Astrocyte of the hippocampus (primary cell): ENCODE measurements around the gene COL25A1.

Experiments used
- DNase-seq: peaks from one replicate; pipeline ENCODE4 v3.0.0; 2011; ENCODE audit warnings: low read depth, low spot score

Gene COL25A1

DNA sequence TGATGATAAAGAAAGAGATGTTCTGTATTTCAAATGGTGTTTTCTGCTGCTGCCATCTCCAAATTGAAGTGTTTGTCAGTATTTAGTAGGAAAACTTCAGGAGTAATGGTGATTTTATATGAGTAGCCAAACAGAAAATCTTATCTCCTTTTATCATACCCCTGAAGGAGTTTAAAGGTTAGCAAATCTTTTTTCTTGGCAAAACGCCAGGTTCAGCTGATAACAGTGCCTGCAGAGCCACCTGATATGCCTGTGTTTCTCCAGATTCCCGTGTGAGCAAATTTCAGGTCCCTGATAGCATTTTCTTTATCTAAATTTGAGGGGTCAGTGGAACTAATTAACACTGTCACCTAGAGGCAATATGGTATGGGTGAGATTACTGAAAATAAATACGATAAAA is 473.8 kb downstream of the COL25A1 start:
- no peak for DNase-seq

GRCh38 chr4:108825737-108826136 is 476.7 kb downstream of the COL25A1 start:
- no peak for DNase-seq

DNA sequence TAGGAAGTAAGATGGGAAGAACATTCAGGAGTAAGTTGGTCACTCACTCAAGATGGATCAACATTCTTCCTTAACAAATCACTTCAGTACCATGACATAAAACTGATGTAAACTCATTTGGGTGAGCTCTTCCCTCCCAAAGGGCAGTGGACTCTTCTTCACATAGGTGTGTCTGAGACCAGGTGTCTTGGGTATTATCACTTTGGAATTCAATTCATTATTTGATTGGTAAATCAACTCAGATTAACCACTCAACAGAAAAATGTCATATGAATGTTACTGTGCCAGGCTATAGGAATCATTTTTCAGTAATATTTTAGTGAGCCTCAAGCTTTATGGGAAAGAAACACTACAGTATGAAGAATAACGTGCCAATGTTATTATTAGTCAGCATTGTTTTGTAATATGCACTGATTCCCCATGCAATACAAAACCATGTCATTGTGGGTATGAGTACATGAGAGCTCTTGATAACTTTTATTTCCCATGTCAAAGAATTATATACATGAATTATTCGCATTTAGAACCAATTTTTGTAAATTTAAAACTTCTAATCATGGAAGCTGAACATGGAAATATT is 481.0 kb downstream of the COL25A1 start:
- no peak for DNase-seq

GRCh38 chr4:108820492-108821350 is 481.7 kb downstream of the COL25A1 start:
- DNase-seq, result no peak

GRCh38 chr4:108814326-108814725 is 488.1 kb downstream of the COL25A1 start:
- DNase-seq, result no peak

GRCh38 chr4:108813261-108813660 is 489.2 kb downstream of the COL25A1 start:
- no peak for DNase-seq

DNA sequence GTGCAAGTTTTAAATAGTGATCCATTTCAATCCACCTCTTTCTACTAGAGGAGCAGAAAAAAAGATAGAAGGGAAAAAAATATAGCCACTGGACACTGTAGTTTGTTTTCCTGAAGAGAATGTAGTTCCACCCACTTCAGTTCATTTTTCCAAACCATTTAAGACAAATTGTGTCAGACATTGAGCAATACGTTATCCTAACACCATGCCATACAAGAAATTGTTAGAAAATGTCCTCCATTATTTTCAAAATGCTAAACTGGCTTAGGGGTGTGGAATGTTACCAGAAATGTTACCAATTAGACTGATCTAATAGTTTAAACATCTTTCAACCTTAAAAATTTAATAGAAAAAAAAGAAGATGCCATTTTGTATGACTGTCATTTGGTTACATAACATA is 491.0 kb downstream of the COL25A1 start:
- DNase-seq, result no peak

- no peak for DNase-seq
Measured at GRCh38 chr4:108810087-108810486, 492.4 kb downstream of the COL25A1 start.

- DNase-seq, result no peak
Measured at GRCh38 chr4:108804648-108805273, 497.7 kb downstream of the COL25A1 start.

- DNase-seq, result no peak
Measured at GRCh38 chr4:108799306-108799705, 503.2 kb downstream of the COL25A1 start.

GRCh38 chr4:108796173-108796572 is 506.3 kb downstream of the COL25A1 start:
- DNase-seq, result no peak

DNA sequence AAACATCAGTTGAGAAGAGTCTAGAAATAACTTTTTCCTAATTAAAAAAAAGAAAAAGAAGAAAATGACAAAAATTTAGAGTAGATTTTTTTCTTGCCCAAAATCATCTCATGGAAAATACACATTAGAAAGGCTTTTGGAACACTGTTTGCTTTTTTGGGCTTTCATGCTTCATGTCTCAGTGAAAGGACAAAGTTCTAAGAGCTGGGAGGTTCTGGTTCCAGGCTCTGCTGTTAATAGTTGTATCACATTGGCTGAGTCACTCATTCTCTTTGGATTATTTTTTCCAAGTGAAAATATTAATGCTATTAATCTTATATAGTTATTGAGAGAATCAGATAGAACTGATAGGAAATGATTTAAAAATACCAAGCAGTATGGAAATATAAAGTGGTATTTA is 506.7 kb downstream of the COL25A1 start:
- no peak for DNase-seq

DNA sequence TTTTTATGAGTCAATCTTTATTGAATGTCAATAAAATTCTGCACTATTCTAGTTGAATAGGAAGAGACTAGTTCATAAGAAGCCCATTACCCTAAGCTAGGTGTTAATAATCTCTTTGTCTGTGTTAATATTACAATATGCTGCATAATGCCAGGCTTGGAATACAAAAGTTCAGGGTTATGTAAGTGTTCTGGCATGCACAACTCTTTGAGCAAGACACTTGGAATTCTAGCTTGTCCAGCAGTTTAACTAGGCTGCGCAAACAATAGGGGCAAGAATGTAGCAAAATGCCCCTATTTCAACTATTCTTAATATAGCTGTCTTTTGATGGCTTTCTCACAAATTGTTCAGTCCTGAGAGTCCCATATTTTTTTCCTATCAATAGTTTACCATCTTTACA is 508.3 kb downstream of the COL25A1 start:
- DNase-seq, result peak; percentile 75

DNA sequence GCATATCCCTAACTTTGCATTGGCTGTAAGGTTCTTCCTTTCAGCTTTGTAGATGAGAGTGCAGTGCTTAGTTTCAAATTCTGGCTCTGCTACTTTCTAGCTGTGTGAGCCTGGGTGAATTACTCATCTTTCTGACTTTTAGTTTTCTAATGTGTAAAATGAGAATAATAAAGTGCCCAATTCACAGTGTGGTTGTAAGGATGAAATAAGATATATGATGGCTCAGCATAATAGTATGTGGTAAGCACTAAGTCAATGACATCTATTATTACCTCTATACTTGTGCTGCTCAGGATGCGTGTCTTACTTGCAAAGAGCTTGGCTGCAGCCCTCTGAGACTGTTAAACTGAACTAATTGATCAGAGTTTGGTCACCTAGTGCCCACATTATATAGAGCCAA is 509.0 kb downstream of the COL25A1 start:
- peak; percentile 23 for DNase-seq

DNA sequence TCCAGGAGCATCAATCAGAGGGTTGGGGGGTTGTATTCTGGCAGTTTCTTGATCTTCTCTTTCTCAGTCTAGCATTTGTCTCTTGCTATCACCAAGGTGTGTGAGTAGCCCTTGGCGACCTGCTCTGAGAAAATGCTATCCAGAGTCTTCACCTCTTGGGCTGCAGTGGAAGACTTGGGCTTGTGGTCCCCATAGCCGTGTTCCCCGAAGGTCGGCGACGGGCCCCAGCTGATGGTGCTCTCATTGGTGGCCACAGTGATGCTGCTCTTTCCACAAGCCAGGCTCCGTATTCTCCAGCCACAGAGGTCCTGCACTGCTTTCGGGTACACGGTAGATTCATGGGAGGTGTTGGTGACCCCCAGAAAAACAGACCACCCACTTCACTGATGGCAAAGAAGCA is 513.7 kb downstream of the COL25A1 start:
- DNase-seq, result no peak

DNA sequence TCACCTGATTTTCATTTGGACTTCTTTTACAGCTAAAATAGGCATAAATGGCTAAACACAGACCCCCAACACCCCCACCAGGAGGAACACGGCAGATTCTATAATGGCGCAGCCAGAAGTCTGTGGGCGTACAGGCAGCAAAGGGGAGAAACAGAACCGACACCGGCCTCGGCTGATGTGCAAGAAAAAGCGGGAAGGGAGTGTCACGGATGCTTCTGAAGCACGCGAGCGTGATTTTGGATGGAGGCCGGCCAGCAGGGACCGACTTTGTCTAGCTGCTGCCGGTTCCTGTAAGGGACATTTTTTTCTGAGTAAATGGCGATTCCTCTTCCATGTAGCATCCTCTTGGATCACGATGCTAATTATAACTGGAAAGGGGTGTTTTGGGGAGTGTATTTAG is 514.7 kb downstream of the COL25A1 start:
- DNase-seq, result no peak

DNA sequence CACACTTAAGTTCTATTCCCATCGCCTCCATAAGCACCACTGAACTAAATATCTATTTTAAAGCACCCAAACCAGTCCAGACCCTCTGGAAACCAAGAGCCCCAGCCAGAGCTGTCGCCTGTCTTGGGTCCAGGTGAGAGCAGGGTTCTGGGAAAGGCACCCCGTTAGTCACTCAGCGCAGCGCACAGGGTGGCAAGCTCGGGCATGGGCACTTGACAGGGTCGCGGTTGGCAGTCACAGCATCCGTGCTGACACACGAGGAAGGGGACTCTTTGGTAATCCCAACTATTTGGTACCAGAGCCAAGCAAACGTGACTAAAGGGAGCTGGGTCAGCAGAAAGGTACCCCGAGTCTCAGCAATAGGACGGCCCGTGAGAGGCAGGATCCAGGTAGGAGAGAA is 515.4 kb downstream of the COL25A1 start:
- DNase-seq, result no peak

DNA sequence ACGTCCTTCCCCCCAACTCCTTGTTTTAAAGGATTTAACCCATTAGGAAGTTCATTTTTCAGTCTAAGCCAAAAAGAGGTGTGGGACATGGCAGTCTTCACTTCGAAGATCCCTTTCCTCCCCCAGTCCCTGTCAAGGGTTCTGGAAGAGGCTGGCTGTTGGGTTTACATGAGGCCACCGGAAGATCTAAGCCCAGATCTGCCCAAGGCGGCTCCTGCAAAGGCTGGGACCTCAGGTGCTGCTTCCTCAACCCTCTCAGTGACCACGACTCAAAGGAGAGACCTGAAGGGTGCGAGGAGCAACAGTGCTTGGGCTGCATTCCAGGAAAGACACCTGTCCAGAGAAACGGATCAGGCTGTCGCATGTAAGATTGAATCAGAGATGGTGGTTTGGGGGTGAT is 516.1 kb downstream of the COL25A1 start:
- no peak for DNase-seq

GRCh38 chr4:108783665-108784463 is 518.6 kb downstream of the COL25A1 start:
- DNase-seq, result peak; percentile 13

DNA sequence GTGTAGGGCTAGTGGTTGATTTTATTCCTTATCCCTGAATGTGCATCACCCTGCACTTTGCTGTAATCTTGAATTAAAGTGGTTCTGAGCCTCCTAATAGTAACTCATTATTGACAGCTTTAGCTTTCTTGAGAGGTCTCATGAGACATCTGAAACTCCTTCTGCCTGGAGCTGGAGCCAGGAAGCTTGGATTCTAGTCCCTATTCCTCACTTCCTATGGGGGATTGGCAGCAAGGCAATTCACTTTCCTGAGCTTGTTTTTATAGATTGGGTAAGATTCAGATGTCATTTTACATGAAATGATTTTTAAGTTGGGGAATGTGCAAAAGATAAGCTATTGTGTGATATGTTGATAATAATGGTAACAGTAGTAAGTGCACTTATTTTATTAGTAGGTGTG is 522.5 kb downstream of the COL25A1 start:
- no peak for DNase-seq

GRCh38 chr4:108777388-108777787 is 525.1 kb downstream of the COL25A1 start:
- no peak for DNase-seq

DNA sequence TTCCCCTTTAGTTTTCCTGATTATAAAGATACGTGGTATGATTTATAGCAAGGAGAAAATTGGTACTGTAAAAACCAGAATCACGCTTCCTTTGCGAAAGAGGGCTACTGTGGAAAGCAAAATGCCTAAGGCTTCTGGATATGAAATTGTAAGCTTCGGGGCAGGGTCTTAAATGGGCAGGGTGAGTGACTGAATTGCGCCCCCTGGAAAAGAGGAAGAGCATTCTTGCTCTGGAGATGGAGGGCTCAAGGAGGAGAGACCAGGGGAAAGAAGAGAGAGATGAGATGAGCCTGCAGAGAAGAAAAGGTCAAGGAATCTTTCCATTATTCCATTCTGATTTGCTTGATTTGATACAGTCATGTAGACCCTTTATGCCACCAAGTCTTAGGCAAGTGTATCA is 526.5 kb downstream of the COL25A1 start:
- DNase-seq, result no peak
